ENCODE data around the gene LACTBL1.

DNA sequence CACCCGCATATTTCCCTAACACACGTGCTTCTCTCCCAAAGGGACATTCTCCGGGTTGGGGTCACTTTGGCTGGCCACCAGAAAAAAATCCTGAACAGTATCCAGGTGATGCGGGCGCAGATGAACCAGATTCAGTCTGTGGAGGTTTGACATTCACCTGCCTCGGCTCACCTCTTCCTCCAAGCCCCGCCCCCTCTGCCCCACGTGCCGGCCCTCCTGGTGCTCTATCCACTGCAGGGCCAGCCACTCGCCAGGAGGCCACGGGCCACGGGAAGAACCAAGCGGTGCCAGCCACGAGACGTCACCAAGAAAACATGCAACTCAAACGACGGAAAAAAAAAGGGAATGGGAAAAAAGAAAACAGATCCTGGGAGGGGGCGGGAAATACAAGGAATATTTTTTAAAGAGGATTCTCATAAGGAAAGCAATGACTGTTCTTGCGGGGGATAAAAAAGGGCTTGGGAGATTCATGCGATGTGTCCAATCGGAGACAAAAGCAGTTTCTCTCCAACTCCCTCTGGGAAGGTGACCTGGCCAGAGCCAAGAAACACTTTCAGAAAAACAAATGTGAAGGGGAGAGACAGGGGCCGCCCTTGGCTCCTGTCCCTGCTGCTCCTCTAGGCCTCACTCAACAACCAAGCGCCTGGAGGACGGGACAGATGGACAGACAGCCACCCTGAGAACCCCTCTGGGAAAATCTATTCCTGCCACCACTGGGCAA, 59.1 kb downstream of the LACTBL1 start:
- TF ChIP-seq POLR2AphosphoS5 (IDR thresholded peaks at IDR 0.05; ENCODE audit: borderline replicate concordance, low read depth, low read length) (no peak), EZH2 (IDR thresholded peaks at IDR 0.05) (no peak)
